NCI-H2081 (cell line): Measurements from ENCODE around the gene PPIL6.

ENCODE experiments used
- DNase-seq, 2 experiments: peaks; one replicate each; lab custom pipeline; 2025; lab: John Stamatoyannopoulos, UW

The PPIL6 gene

GRCh38 chr6:109449064-109449794 is 8.8 kb upstream of the PPIL6 start:
- DNase-seq: no peak

DNA sequence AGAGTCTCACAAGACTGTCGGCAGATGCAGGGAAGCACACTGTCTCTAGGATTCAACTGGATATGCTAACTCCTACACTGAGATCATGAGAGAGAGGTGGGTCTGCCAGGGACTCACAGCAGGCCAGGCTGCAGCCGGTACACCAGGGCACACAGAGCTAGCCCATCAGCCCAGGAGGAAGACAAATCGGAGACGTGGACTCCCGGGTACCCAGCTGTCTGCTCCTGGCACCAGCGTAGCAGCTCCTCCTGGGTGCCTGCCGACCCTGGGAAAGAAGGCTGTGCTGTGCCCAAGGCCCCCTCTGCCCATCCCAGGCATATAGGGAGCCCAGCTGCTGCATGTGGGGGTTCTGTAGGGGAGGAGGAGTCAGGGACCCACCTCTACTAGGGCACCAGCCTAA is 8.2 kb upstream of the PPIL6 start:
- no peak for DNase-seq

DNA sequence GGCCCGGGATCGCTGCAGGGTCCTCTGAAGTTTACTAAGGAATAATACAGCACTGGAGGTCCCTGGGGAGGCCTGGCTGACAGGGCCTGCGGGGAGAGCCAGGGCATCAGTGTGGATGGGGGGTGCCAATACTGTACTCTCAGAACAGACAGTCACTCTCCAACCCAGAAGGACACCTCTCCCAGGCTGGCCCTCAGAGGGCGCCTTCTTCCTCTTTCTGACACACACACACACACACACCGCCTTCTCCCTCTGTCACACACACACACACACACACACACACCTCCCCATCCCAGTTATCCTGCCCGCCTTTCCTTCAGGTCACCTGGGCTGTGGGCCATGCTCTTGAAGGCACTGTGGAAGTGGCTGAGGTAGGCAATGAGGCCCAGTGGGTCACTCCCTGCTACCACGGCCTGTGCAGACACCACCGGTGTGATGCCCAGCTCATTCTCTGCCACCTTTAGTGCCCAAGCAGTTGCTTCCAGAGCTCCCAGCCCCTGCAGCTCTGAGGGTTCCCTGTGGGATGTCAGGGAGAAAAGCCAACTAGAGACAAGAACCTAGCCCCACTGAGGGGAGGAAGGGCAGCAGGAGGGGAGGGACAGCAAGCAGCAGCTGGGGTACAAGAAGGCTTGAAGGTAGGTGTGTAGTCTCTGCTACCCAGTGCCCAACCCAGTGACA is 7.6 kb upstream of the PPIL6 start:
- no peak for DNase-seq

DNA sequence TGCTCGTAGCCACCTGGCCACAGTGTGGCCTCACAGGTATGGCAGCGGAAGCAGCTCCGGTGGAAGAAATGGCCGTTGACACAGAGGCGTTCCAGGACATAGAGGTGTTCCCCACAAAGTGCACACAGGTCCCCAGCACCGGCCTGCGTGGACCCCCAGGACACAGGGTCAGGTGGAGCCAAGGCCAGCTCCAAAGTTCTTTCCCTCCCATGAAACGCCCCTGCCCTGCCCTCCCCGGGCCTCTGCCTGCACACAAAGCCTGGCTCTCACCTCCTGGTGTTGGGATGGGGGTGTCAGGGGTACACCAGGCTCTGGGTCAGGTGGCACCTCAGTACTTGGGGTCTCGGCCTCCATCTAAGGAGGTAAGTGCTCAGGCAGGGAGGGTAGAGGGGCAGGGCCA is 6.7 kb upstream of the PPIL6 start:
- DNase-seq: no peak

DNA sequence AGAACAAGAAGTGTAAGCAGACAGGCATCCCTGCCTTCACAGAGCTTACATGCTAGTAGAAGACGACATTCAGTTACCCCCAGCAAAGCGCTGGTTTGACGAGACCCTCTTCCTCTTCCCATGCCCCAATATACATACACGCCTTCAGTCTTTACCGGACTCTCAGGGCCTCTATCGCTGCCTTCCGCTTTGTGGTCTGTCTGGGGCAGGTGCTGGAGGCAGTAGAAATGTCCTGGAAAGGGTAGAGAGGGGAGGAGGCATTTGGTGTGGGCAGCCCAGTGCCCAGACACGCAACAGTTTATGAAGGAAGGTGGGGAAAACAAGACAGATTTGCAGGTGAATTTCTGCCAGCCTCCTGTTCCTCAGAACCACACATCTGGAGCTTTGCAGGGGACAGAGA is 6.1 kb upstream of the PPIL6 start:
- DNase-seq: no peak

GRCh38 chr6:109446072-109446471 is 5.6 kb upstream of the PPIL6 start:
- no peak for DNase-seq

- no peak for DNase-seq
Observed at GRCh38 chr6:109445382-109445781, 5.0 kb upstream of the PPIL6 start.

DNA sequence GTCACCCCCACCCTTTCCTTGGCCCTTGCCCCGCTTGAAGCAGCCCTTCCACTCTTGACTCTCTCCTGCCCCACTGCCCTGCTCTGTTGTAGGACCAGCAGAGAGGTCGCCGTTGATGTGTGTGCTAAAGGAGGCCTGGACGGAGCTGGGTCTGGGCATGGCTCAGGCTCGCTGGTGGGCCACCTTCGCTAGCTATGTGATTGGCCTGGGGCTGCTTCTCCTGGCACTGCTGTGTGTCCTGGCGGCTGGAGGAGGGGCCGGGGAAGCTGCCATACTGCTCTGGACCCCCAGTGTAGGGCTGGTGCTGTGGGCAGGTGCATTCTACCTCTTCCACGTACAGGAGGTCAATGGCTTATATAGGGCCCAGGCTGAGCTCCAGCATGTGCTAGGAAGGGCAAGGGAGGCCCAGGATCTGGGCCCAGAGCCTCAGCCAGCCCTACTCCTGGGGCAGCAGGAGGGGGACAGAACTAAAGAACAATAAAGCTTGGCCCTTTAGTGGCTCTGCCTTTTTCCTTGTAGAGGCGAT is 3.1 kb upstream of the PPIL6 start:
- no peak for DNase-seq

DNA sequence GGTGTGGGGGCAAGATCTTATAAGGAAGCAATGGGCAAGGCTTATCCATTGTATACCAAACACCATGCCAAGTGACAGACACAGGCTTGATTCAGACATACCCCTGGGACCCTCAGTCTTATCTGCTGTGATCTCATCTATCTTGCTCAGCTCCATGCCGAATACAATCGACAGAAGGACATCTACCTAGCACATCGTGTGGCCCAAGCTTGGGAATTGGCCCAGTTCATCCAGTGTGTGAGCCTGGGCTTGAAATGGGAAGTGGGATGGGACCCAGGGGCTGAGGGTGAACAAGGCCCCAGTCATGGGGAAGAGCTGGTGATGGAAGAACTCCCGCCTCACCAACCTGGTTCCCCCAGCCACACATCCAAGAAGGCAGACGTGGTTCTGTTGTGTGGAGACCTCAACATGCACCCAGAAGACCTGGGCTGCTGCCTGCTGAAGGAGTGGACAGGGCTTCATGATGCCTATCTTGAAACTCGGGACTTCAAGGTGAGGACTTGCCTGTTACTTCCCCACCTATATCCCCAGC is 2.0 kb upstream of the PPIL6 start:
- no peak for DNase-seq

GRCh38 chr6:109441069-109441816 is 815 bp upstream of the PPIL6 start:
- DNase-seq: no peak

- DNase-seq: no peak
Observed at GRCh38 chr6:109436041-109436440, 4.4 kb downstream of the PPIL6 start.

- no peak for DNase-seq
Observed at GRCh38 chr6:109434456-109434855, 6.0 kb downstream of the PPIL6 start.

GRCh38 chr6:109429496-109429895 is 10.9 kb downstream of the PPIL6 start:
- DNase-seq: no peak

- DNase-seq: no peak
Observed at GRCh38 chr6:109428889-109429477, 11.4 kb downstream of the PPIL6 start.

DNA sequence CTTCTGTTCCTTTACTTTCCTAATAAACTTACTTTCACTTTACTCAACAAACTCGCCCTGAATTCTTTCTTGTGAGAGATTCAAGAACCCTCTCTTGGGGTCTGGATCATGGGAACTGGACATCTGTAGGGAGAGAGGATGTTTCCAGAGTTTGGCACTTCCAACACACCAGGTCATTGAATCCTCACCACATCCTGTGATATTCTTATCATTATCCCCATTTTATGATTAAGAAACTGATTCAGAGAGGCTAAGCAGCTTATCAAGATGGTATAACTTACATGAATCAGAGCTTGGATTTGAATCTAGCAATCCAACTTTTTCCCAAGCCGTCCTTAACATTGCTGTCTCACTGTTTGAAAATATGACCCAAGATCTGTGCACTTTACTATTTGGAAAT is 15.5 kb downstream of the PPIL6 start:
- no peak for DNase-seq

GRCh38 chr6:109421184-109421583 is 19.2 kb downstream of the PPIL6 start:
- no peak for DNase-seq

GRCh38 chr6:109420751-109421150 is 19.7 kb downstream of the PPIL6 start:
- DNase-seq: no peak

- DNase-seq: no peak
Observed at GRCh38 chr6:109417646-109418045, 22.8 kb downstream of the PPIL6 start.

- no peak for DNase-seq
Observed at GRCh38 chr6:109411034-109411433, 29.4 kb downstream of the PPIL6 start.

- DNase-seq: no peak
Observed at GRCh38 chr6:109406196-109406595, 34.2 kb downstream of the PPIL6 start.

- peak in 1 of 2 experiments; percentile 0 for DNase-seq
Observed at GRCh38 chr6:109397020-109397419, 43.4 kb downstream of the PPIL6 start.

GRCh38 chr6:109396046-109396718 is 44.2 kb downstream of the PPIL6 start:
- DNase-seq: no peak
